ENCODE measurements around the gene APOOL.
"Not testable (repeated sequence)": the region's sequence is repeated elsewhere in the genome, so short reads cannot be mapped to it uniquely, and the experiment has no call there.

DNA sequence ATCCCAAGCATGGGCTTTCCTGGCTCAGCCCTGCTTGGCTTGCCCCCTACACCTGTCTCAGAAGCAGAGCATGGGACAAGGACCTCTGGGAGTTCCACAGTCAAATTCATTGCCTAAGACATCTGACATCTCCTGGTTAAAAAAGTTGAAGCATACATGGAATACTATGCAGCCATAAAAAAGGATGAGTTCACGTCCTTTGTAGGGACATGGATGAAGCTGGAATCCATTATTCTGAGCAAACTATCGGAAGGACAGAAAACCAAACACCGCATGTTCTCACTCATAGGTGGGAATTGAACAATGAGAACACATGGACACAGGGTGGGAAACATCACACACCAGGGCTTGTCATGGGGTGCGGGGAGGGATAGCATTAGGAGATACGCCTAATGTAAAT is 11.9 kb upstream of the APOOL start:
- TF ChIP-seq, protein P1, sequence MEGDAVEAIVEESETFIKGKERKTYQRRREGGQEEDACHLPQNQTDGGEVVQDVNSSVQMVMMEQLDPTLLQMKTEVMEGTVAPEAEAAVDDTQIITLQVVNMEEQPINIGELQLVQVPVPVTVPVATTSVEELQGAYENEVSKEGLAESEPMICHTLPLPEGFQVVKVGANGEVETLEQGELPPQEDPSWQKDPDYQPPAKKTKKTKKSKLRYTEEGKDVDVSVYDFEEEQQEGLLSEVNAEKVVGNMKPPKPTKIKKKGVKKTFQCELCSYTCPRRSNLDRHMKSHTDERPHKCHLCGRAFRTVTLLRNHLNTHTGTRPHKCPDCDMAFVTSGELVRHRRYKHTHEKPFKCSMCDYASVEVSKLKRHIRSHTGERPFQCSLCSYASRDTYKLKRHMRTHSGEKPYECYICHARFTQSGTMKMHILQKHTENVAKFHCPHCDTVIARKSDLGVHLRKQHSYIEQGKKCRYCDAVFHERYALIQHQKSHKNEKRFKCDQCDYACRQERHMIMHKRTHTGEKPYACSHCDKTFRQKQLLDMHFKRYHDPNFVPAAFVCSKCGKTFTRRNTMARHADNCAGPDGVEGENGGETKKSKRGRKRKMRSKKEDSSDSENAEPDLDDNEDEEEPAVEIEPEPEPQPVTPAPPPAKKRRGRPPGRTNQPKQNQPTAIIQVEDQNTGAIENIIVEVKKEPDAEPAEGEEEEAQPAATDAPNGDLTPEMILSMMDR (IDR thresholded peaks at IDR 0.05): not testable (repeated sequence)
- TF ChIP-seq ZFX (IDR thresholded peaks at IDR 0.05; ENCODE audit: borderline replicate concordance): not testable (repeated sequence)

All from 22Rv1 (cell line).